ENCODE results near the gene ZNF33A.
"Not testable (repeated sequence)": the region's sequence is repeated elsewhere in the genome, so short reads cannot be mapped to it uniquely, and the experiment has no call there.

The ZNF33A gene

GRCh38 chr10:38047666-38048065, 37.2 kb downstream of the ZNF33A start:
- Histone ChIP-seq H3K9me3 (ENCODE audit: low read length) (no peaks in the 10 kb centered on the region), H3K4me1 (ENCODE audit: insufficient read depth, low read length) (no peaks in the 10 kb centered on the region), H3K36me3 (ENCODE audit: insufficient read depth, low read length) (peaks cover 12% of the 10 kb centered on the region), H3K27me3 (ENCODE audit: control insufficient read depth in 1 of 2, insufficient read depth in 2 of 2, low read length in 2 of 2) (no peaks in the 10 kb centered on the region), H3K27ac (ENCODE audit: low read depth, low read length) (no peak overlapping the region), H3K4me3 (ENCODE audit: low read depth in 1 of 2, low read length in 2 of 2) (no peak overlapping the region), H3K9ac (ENCODE audit: low read length) (no peak overlapping the region)

- Histone ChIP-seq H3K9me3 (ENCODE audit: low read length) (peaks cover 19% of the 10 kb centered on the region), H3K36me3 (ENCODE audit: insufficient read depth, low read length) (peaks cover 27% of the 10 kb centered on the region), H3K27ac (ENCODE audit: low read depth, low read length) (no peak overlapping the region), H3K4me1 (ENCODE audit: insufficient read depth, low read length) (no peaks in the 10 kb centered on the region), H3K9ac (ENCODE audit: low read length) (no peak overlapping the region), H3K4me3 (ENCODE audit: low read depth in 1 of 2, low read length in 2 of 2) (no peak overlapping the region), H3K27me3 (ENCODE audit: control insufficient read depth in 1 of 2, insufficient read depth in 2 of 2, low read length in 2 of 2) (no peaks in the 10 kb centered on the region)
These were observed 39.7 kb downstream of the ZNF33A start for GRCh38 chr10:38050212-38050611.

GRCh38 chr10:38054361-38054797, 43.9 kb downstream of the ZNF33A start:
- Histone ChIP-seq H3K4me3 (ENCODE audit: low read depth in 1 of 2, low read length in 2 of 2) (no peak overlapping the region), H3K4me1 (ENCODE audit: insufficient read depth, low read length) (no peaks in the 10 kb centered on the region), H3K9ac (ENCODE audit: low read length) (no peak overlapping the region), H3K27ac (ENCODE audit: low read depth, low read length) (no peak overlapping the region), H3K27me3 (ENCODE audit: control insufficient read depth in 1 of 2, insufficient read depth in 2 of 2, low read length in 2 of 2) (no peaks in the 10 kb centered on the region), H3K36me3 (ENCODE audit: insufficient read depth, low read length) (peaks cover 42% of the 10 kb centered on the region), H3K9me3 (ENCODE audit: low read length) (peaks cover 30% of the 10 kb centered on the region)

- not testable (repeated sequence) for H3K4me1 ChIP-seq (ENCODE audit: insufficient read depth, low read length); H3K27ac ChIP-seq (ENCODE audit: low read depth, low read length); H3K27me3 ChIP-seq (ENCODE audit: control insufficient read depth in 1 of 2, insufficient read depth in 2 of 2, low read length in 2 of 2); H3K9ac ChIP-seq (ENCODE audit: low read length); H3K4me3 ChIP-seq (ENCODE audit: low read depth in 1 of 2, low read length in 2 of 2)
- peaks cover 42% of the 10 kb centered on the region for H3K36me3 ChIP-seq (ENCODE audit: insufficient read depth, low read length)
- peaks cover 30% of the 10 kb centered on the region for H3K9me3 ChIP-seq (ENCODE audit: low read length)
These were observed 44.9 kb downstream of the ZNF33A start for GRCh38 chr10:38055274-38055894.

GRCh38 chr10:38069663-38070062, 59.2 kb downstream of the ZNF33A start:
- H3K4me3 ChIP-seq (ENCODE audit: low read depth in 1 of 2, low read length in 2 of 2); H3K27me3 ChIP-seq (ENCODE audit: control insufficient read depth in 1 of 2, insufficient read depth in 2 of 2, low read length in 2 of 2); H3K4me1 ChIP-seq (ENCODE audit: insufficient read depth, low read length); H3K27ac ChIP-seq (ENCODE audit: low read depth, low read length); H3K36me3 ChIP-seq (ENCODE audit: insufficient read depth, low read length); H3K9ac ChIP-seq (ENCODE audit: low read length); H3K9me3 ChIP-seq (ENCODE audit: low read length): not testable (repeated sequence)

GRCh38 chr10:38070501-38070900, 60.0 kb downstream of the ZNF33A start:
- H3K27me3 ChIP-seq (ENCODE audit: control insufficient read depth in 1 of 2, insufficient read depth in 2 of 2, low read length in 2 of 2), result no peaks in the 10 kb centered on the region
- H3K36me3 ChIP-seq (ENCODE audit: insufficient read depth, low read length), result no peaks in the 10 kb centered on the region
- H3K4me1 ChIP-seq (ENCODE audit: insufficient read depth, low read length), result no peaks in the 10 kb centered on the region
- H3K9me3 ChIP-seq (ENCODE audit: low read length), result no peaks in the 10 kb centered on the region
- H3K9ac ChIP-seq (ENCODE audit: low read length), result no peak overlapping the region
- no peak overlapping the region for H3K4me3 ChIP-seq (ENCODE audit: low read depth in 1 of 2, low read length in 2 of 2)
- no peak overlapping the region for H3K27ac ChIP-seq (ENCODE audit: low read depth, low read length)

- Histone ChIP-seq H3K36me3 (ENCODE audit: insufficient read depth, low read length) (no peaks in the 10 kb centered on the region), H3K4me3 (ENCODE audit: low read depth in 1 of 2, low read length in 2 of 2) (no peak overlapping the region), H3K9me3 (ENCODE audit: low read length) (no peaks in the 10 kb centered on the region), H3K9ac (ENCODE audit: low read length) (no peak overlapping the region), H3K27me3 (ENCODE audit: control insufficient read depth in 1 of 2, insufficient read depth in 2 of 2, low read length in 2 of 2) (no peaks in the 10 kb centered on the region), H3K4me1 (ENCODE audit: insufficient read depth, low read length) (no peaks in the 10 kb centered on the region), H3K27ac (ENCODE audit: low read depth, low read length) (no peak overlapping the region)
These were observed 62.1 kb downstream of the ZNF33A start for GRCh38 chr10:38072552-38072951.

GRCh38 chr10:38076687-38077086, 66.2 kb downstream of the ZNF33A start:
- no peaks in the 10 kb centered on the region for H3K27me3 ChIP-seq (ENCODE audit: control insufficient read depth in 1 of 2, insufficient read depth in 2 of 2, low read length in 2 of 2)
- H3K36me3 ChIP-seq (ENCODE audit: insufficient read depth, low read length), result no peaks in the 10 kb centered on the region
- H3K9ac ChIP-seq (ENCODE audit: low read length), result no peak overlapping the region
- H3K4me3 ChIP-seq (ENCODE audit: low read depth in 1 of 2, low read length in 2 of 2), result no peak overlapping the region
- H3K4me1 ChIP-seq (ENCODE audit: insufficient read depth, low read length), result no peaks in the 10 kb centered on the region
- no peaks in the 10 kb centered on the region for H3K9me3 ChIP-seq (ENCODE audit: low read length)
- H3K27ac ChIP-seq (ENCODE audit: low read depth, low read length), result no peak overlapping the region

GRCh38 chr10:38093318-38093717, 82.8 kb downstream of the ZNF33A start:
- peak overlapping the region; percentile 84 for H3K27ac ChIP-seq (ENCODE audit: low read depth, low read length)

GRCh38 chr10:38093816-38094157, 83.3 kb downstream of the ZNF33A start:
- Histone ChIP-seq H3K9ac (ENCODE audit: low read length) (peak overlapping the region; percentile 49), H3K4me3 (ENCODE audit: low read depth in 1 of 2, low read length in 2 of 2) (peak overlapping the region; percentile 67 to 89), H3K36me3 (ENCODE audit: insufficient read depth, low read length) (peaks cover 16% of the 10 kb centered on the region), H3K27me3 (ENCODE audit: control insufficient read depth in 1 of 2, insufficient read depth in 2 of 2, low read length in 2 of 2) (no peaks in the 10 kb centered on the region), H3K4me1 (ENCODE audit: insufficient read depth, low read length) (peaks cover 11% of the 10 kb centered on the region), H3K9me3 (ENCODE audit: low read length) (no peaks in the 10 kb centered on the region), H3K27ac (ENCODE audit: low read depth, low read length) (peak overlapping the region; percentile 84)

More at GRCh38 chr10:38093318-38093717, 82.8 kb downstream of the ZNF33A start:
- peak overlapping the region; percentile 67 to 89 for H3K4me3 ChIP-seq (ENCODE audit: low read depth in 1 of 2, low read length in 2 of 2)
- peaks cover 11% of the 10 kb centered on the region for H3K36me3 ChIP-seq (ENCODE audit: insufficient read depth, low read length)
- H3K27me3 ChIP-seq (ENCODE audit: control insufficient read depth in 1 of 2, insufficient read depth in 2 of 2, low read length in 2 of 2); H3K9me3 ChIP-seq (ENCODE audit: low read length): not testable (repeated sequence)
- H3K9ac ChIP-seq (ENCODE audit: low read length), result peak overlapping the region; percentile 49
- H3K4me1 ChIP-seq (ENCODE audit: insufficient read depth, low read length), result peaks cover 11% of the 10 kb centered on the region

GRCh38 chr10:38094158-38094926, 83.9 kb downstream of the ZNF33A start, which contains the start of gene ZNF37A:
Gene ZNF37A, plus strand, starts transcription at chr10:38094337. Its CDS starts 2,281 bp downstream, at chr10:38096618.
- peaks cover 17% of the 10 kb centered on the region for H3K36me3 ChIP-seq (ENCODE audit: insufficient read depth, low read length)
- H3K9me3 ChIP-seq (ENCODE audit: low read length), result no peaks in the 10 kb centered on the region
- peak within 1 kb of the TSS; percentile 77 for H3K9ac ChIP-seq (ENCODE audit: low read length)
- no peaks in the 10 kb centered on the region for H3K27me3 ChIP-seq (ENCODE audit: control insufficient read depth in 1 of 2, insufficient read depth in 2 of 2, low read length in 2 of 2)
- H3K4me3 ChIP-seq (ENCODE audit: low read depth in 1 of 2, low read length in 2 of 2), result peak within 1 kb of the TSS; percentile 89 to 98
- H3K4me1 ChIP-seq (ENCODE audit: insufficient read depth, low read length), result peaks cover 11% of the 10 kb centered on the region
- H3K27ac ChIP-seq (ENCODE audit: low read depth, low read length), result peak within 1 kb of the TSS; percentile 84
